WTC11 (cell line): ENCODE measurements around the gene INTS2. TPM values are rescaled to one million over a fixed set of nuclear protein-coding genes. Genes with fewer than 3 reads are reported as not detected.
"Not testable (repeated sequence)": the region's sequence is repeated elsewhere in the genome, so short reads cannot be mapped to it uniquely, and the experiment has no call there.

Experiments
- ATAC-seq: fragments of 200-7000 bp; cut with Tn5 transposase; 2 replicates; pipeline ENCODE4 v1.10.0; 2021; ENCODE audit warnings: mild to moderate bottlenecking, moderate library complexity
- CTCF ChIA-PET: fragments of 300-600 bp; sonication (Branson Sonifier 250); formaldehyde crosslinking; loops from one replicate; lab custom pipeline; 2021; ENCODE audit warnings: antibody characterized with exemption; lab: Charles Lee
- POLR2A ChIA-PET: fragments of 350-600 bp; sonication (Branson Sonifier 250); formaldehyde crosslinking; loops from one replicate; lab custom pipeline; 2021; ENCODE audit warnings: antibody characterized with exemption; lab: Charles Lee
- DNase-seq: peaks from one replicate; pipeline ENCODE4 v3.0.0; 2021; ENCODE audit warnings: low spot score
- H3K27ac Mint-ChIP-seq: 2 replicates; pipeline ENCODE4 v1.8.0; 2021; ENCODE audit warnings: mixed read lengths
- H3K27me3 Mint-ChIP-seq: 2 replicates; pipeline ENCODE4 v1.8.0; 2021; ENCODE audit warnings: low read depth, mild to moderate bottlenecking, moderate library complexity, mixed read lengths
- H3K36me3 Mint-ChIP-seq: 2 replicates; pipeline ENCODE4 v1.8.0; 2021; ENCODE audit warnings: mixed read lengths
- H3K4me1 Mint-ChIP-seq: 2 replicates; pipeline ENCODE4 v1.8.0; 2022; ENCODE audit warnings: mixed read lengths
- H3K4me3 Mint-ChIP-seq: 2 replicates; pipeline ENCODE4 v1.8.0; 2021; ENCODE audit warnings: mild to moderate bottlenecking, moderate library complexity, mixed read lengths
- H3K9me3 Mint-ChIP-seq: 2 replicates; pipeline ENCODE4 v1.8.0; 2021; ENCODE audit warnings: mixed read lengths
- CREM ChIP-seq: sonication (generic); formaldehyde crosslinking; IDR thresholded peaks from 2 replicates; pipeline ENCODE4 v1.8.1; 2022; ENCODE audit warnings: mild to moderate bottlenecking, missing genetic modification reagents, moderate library complexity
- E2F1 ChIP-seq: sonication (generic); formaldehyde crosslinking; IDR thresholded peaks from 2 replicates; pipeline ENCODE4 v1.8.0; 2022; ENCODE audit warnings: mild to moderate bottlenecking, missing genetic modification reagents
- FOXP4 ChIP-seq: sonication (generic); formaldehyde crosslinking; IDR thresholded peaks from 2 replicates; pipeline ENCODE4 v1.8.0; 2022; ENCODE audit warnings: mild to moderate bottlenecking, missing genetic modification reagents
- NFATC4 ChIP-seq: fragments of 250-450 bp; sonication (Bioruptor Pico); IDR thresholded peaks from 2 replicates; pipeline ENCODE4 v1.9.0; 2021; ENCODE audit warnings: mild to moderate bottlenecking
- NR3C1 ChIP-seq: sonication (generic); formaldehyde crosslinking; conservative IDR thresholded peaks from 2 replicates; pipeline ENCODE4 v1.8.1; 2023; ENCODE audit warnings: low read depth, mild to moderate bottlenecking, missing genetic modification reagents
- SMAD4 ChIP-seq: sonication (generic); formaldehyde crosslinking; IDR thresholded peaks from 2 replicates; pipeline ENCODE4 v1.8.0; 2022; ENCODE audit warnings: mild to moderate bottlenecking, missing genetic modification reagents
- ZNF232 ChIP-seq: sonication (generic); formaldehyde crosslinking; IDR thresholded peaks from 2 replicates; pipeline ENCODE4 v1.8.0; 2022; ENCODE audit warnings: mild to moderate bottlenecking, missing genetic modification reagents
- ZNF416 ChIP-seq: fragments of 250-450 bp; sonication (Bioruptor Pico); IDR thresholded peaks from 2 replicates; pipeline ENCODE4 v1.9.0; 2021; ENCODE audit warnings: mild to moderate bottlenecking, inconsistent platforms
- ZSCAN18 ChIP-seq: fragments of 250-450 bp; sonication (Bioruptor Pico); IDR thresholded peaks from 2 replicates; pipeline ENCODE4 v2.1.2; 2022; ENCODE audit warnings: mild to moderate bottlenecking, moderate library complexity
- total RNA-seq: library from RNA; stranded (reverse); gene quantifications from 3 replicates; pipeline ENCODE4 v1.2.3, GENCODE V29; 2021
- TF ChIP-seq, protein P1 (sequence below): fragments of 250-450 bp; sonication (Bioruptor Pico); IDR thresholded peaks from 2 replicates; pipeline ENCODE4 v1.9.0; 2021; ENCODE audit warnings: mild to moderate bottlenecking, borderline replicate concordance
- TF ChIP-seq, protein P2 (sequence below): sonication (generic); formaldehyde crosslinking; IDR thresholded peaks from 2 replicates; pipeline ENCODE4 v1.8.1; 2023; ENCODE audit warnings: mild to moderate bottlenecking, moderate library complexity, missing genetic modification reagents
- TF ChIP-seq, protein P3 (sequence below): fragments of 250-450 bp; sonication (Bioruptor Pico); IDR thresholded peaks from 2 replicates; pipeline ENCODE4 v1.9.0; 2021; ENCODE audit warnings: moderate library complexity, mild to moderate bottlenecking, inconsistent platforms, borderline replicate concordance

Gene INTS2
- total RNA-seq, 1 experiment from 2014 or later: 24.9 TPM

DNA sequence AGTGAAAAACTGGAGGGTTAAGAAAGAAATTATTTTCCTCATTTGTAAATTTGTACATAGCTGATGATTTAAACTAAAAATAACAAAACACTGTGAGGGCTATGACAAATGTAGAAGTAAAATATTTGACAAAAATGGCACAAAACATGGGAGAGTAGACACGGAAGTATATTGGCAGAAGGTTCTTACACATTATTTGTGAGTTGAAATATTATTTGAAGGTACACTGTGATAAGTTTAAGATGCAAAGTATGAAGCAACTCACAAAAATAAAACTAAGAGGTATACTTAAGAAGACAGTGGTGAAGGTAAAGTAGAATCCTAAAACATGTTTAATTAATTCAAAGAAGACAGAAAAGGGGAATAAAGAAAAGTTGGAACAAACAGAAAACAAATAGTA lies 99.1 kb downstream of the INTS2 start (continued):
- TF ChIP-seq, protein P1, sequence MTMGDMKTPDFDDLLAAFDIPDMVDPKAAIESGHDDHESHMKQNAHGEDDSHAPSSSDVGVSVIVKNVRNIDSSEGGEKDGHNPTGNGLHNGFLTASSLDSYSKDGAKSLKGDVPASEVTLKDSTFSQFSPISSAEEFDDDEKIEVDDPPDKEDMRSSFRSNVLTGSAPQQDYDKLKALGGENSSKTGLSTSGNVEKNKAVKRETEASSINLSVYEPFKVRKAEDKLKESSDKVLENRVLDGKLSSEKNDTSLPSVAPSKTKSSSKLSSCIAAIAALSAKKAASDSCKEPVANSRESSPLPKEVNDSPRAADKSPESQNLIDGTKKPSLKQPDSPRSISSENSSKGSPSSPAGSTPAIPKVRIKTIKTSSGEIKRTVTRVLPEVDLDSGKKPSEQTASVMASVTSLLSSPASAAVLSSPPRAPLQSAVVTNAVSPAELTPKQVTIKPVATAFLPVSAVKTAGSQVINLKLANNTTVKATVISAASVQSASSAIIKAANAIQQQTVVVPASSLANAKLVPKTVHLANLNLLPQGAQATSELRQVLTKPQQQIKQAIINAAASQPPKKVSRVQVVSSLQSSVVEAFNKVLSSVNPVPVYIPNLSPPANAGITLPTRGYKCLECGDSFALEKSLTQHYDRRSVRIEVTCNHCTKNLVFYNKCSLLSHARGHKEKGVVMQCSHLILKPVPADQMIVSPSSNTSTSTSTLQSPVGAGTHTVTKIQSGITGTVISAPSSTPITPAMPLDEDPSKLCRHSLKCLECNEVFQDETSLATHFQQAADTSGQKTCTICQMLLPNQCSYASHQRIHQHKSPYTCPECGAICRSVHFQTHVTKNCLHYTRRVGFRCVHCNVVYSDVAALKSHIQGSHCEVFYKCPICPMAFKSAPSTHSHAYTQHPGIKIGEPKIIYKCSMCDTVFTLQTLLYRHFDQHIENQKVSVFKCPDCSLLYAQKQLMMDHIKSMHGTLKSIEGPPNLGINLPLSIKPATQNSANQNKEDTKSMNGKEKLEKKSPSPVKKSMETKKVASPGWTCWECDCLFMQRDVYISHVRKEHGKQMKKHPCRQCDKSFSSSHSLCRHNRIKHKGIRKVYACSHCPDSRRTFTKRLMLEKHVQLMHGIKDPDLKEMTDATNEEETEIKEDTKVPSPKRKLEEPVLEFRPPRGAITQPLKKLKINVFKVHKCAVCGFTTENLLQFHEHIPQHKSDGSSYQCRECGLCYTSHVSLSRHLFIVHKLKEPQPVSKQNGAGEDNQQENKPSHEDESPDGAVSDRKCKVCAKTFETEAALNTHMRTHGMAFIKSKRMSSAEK (CRISPR knock-in tag): no peak
- no peak for TF ChIP-seq FOXP4
- no peak for TF ChIP-seq CREM (CRISPR knock-in tag)
- TF ChIP-seq, protein P2, sequence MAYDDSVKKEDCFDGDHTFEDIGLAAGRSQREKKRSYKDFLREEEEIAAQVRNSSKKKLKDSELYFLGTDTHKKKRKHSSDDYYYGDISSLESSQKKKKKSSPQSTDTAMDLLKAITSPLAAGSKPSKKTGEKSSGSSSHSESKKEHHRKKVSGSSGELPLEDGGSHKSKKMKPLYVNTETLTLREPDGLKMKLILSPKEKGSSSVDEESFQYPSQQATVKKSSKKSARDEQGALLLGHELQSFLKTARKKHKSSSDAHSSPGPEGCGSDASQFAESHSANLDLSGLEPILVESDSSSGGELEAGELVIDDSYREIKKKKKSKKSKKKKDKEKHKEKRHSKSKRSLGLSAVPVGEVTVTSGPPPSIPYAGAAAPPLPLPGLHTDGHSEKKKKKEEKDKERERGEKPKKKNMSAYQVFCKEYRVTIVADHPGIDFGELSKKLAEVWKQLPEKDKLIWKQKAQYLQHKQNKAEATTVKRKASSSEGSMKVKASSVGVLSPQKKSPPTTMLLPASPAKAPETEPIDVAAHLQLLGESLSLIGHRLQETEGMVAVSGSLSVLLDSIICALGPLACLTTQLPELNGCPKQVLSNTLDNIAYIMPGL (CRISPR knock-in tag): no peak
- no peak for TF ChIP-seq ZSCAN18 (CRISPR knock-in tag)

DNA sequence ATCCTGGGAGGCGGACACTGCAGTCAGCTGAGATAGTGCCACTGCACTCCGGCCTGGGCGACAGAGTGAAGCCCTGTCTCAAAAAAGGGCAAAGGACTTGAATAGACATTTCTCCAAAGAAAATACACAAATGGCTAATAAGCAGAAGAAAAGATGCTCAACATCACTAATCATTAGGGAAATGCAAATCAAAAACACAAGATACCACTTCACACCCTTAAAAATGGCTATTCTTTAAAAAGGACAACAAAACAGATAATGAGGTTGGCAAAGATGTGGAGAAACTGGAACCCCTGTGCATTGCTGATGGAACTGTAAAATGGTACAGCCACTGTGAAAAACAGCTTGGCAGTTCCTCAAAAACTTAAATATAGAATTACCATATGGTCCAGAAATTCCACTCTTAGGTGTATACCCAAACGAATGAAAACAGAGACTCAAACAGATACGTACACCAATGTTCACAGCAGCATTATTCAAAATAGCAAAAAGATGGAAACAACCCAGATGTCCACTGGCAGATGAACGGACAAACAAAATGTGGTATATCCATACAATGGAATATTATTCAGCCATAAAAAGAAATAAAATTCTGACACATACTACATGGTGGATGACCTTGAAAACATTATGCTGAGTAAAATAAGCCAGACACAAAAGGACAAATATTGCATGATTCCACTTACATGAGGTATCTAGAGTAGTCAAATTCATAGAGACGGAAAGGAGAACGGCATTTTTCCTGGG lies 100.0 kb downstream of the INTS2 start:
- H3K27me3 Mint-ChIP-seq: no peaks in the 10 kb centered on the region
- 0 out of 2 replicates have a peak, but pooled peaks cover under 1% of the 10 kb centered on the region for H3K4me1 Mint-ChIP-seq
- H3K9me3 Mint-ChIP-seq: peaks cover 19% of the 10 kb centered on the region
- no peak for TF ChIP-seq NFATC4
- TF ChIP-seq E2F1 (CRISPR knock-in tag): no peak
- no peak for TF ChIP-seq NR3C1 (CRISPR knock-in tag)
- no peak for TF ChIP-seq ZNF416 (CRISPR knock-in tag)
- TF ChIP-seq SMAD4: no peak
- TF ChIP-seq ZNF232 (CRISPR knock-in tag): no peak
- TF ChIP-seq, protein P3, sequence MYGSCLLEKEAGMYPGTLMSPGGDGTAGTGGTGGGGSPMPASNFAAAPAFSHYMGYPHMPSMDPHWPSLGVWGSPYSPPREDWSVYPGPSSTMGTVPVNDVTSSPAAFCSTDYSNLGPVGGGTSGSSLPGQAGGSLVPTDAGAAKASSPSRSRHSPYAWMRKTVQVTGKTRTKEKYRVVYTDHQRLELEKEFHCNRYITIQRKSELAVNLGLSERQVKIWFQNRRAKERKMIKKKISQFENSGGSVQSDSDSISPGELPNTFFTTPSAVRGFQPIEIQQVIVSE (CRISPR knock-in tag): no peak
- no peak for ATAC-seq
- POLR2A ChIA-PET: no interaction called here
- DNase-seq: no peak
- H3K4me3 Mint-ChIP-seq: no peak overlapping the region
- CTCF ChIA-PET: no interaction called here
- H3K27ac Mint-ChIP-seq: no peak overlapping the region
- H3K36me3 Mint-ChIP-seq: peaks cover 25% of the 10 kb centered on the region

GRCh38 chr17:61826866-61827265 lies 100.9 kb downstream of the INTS2 start:
- H3K4me3 Mint-ChIP-seq, POLR2A ChIA-PET, DNase-seq, ATAC-seq, H3K27me3 Mint-ChIP-seq, H3K4me1 Mint-ChIP-seq, CTCF ChIA-PET, H3K27ac Mint-ChIP-seq: not testable (repeated sequence)
- peaks cover 19% of the 10 kb centered on the region for H3K9me3 Mint-ChIP-seq
- H3K36me3 Mint-ChIP-seq: peaks cover 27% of the 10 kb centered on the region

- POLR2A ChIA-PET, CTCF ChIA-PET, H3K27me3 Mint-ChIP-seq, ATAC-seq, H3K4me3 Mint-ChIP-seq, DNase-seq, H3K27ac Mint-ChIP-seq, H3K4me1 Mint-ChIP-seq: not testable (repeated sequence)
- H3K36me3 Mint-ChIP-seq: peaks cover 31% of the 10 kb centered on the region
- peaks cover 23% of the 10 kb centered on the region for H3K9me3 Mint-ChIP-seq
Measured at GRCh38 chr17:61826198-61826597, 101.6 kb downstream of the INTS2 start.
